Astrocyte (in vitro differentiated cells and primary cell): ENCODE results near the gene ZNF593. TPM values are rescaled to one million over a fixed set of nuclear protein-coding genes. Genes with fewer than 3 reads are reported as not detected.
A peak's percentile ranks its signal among the peaks of the same experiment; 100 is the strongest.

Source experiments
- DNase-seq: peaks from one replicate; pipeline ENCODE4 v3.0.0-alpha.2; 2010; ENCODE audit warnings: low read depth
- FAIRE-seq: peaks from 2 replicates; lab custom pipeline; 2011; peaks lifted over from hg19 to GRCh38; lab: Jason Lieb, UNC
- H2AFZ ChIP-seq: 2 replicates; pipeline ENCODE4 v1.6.0; 2012; ENCODE audit warnings: low read depth, low read length, inconsistent platforms
- H3K27ac ChIP-seq: 2 replicates; pipeline ENCODE4 v1.5.1; 2011; ENCODE audit warnings: low read depth, low read length, inconsistent platforms
- H3K27me3 ChIP-seq: 2 replicates; pipeline ENCODE4 v1.6.0; 2011; ENCODE audit warnings: low read length, inconsistent platforms; ENCODE audit not compliant: insufficient read depth
- H3K36me3 ChIP-seq: 2 replicates; pipeline ENCODE4 v1.5.1; 2011; ENCODE audit warnings: low read length, inconsistent platforms; ENCODE audit not compliant: insufficient read depth
- H3K4me1 ChIP-seq: 2 replicates; pipeline ENCODE4 v1.5.1; 2011; ENCODE audit warnings: low read length, inconsistent platforms; ENCODE audit not compliant: insufficient read depth
- H3K4me2 ChIP-seq: 2 replicates; pipeline ENCODE4 v1.6.0; 2012; ENCODE audit warnings: low read length, inconsistent platforms
- H3K4me3 ChIP-seq: 2 replicates; pipeline ENCODE4 v1.5.1; 2011; ENCODE audit warnings: low read depth, mild to moderate bottlenecking, low read length, inconsistent platforms; ENCODE audit not compliant: insufficient read depth
- H3K79me2 ChIP-seq: 2 replicates; pipeline ENCODE4 v1.6.0; 2012; ENCODE audit warnings: mild to moderate bottlenecking, low read length, inconsistent platforms; ENCODE audit not compliant: insufficient read depth
- H3K9ac ChIP-seq: 2 replicates; pipeline ENCODE4 v1.6.0; 2012; ENCODE audit warnings: mild to moderate bottlenecking, low read length, inconsistent platforms
- H3K9me3 ChIP-seq: 2 replicates; pipeline ENCODE4 v1.5.1; 2012; ENCODE audit warnings: low read depth, mild to moderate bottlenecking, low read length, inconsistent platforms; ENCODE audit not compliant: insufficient read depth
- H4K20me1 ChIP-seq: 2 replicates; pipeline ENCODE4 v1.6.0; 2012; ENCODE audit warnings: low read length, inconsistent platforms; ENCODE audit not compliant: insufficient read depth
- H3K27ac Mint-ChIP-seq: one replicate; pipeline ENCODE4 v1.8.0; 2021; ENCODE audit warnings: mild to moderate bottlenecking, mixed read lengths; ENCODE audit not compliant: unreplicated experiment
- H3K27me3 Mint-ChIP-seq: one replicate; pipeline ENCODE4 v1.8.0; 2021; ENCODE audit warnings: low read depth, mixed read lengths; ENCODE audit not compliant: unreplicated experiment
- H3K36me3 Mint-ChIP-seq: one replicate; pipeline ENCODE4 v1.8.0; 2021; ENCODE audit warnings: low read depth, mixed read lengths; ENCODE audit not compliant: unreplicated experiment
- H3K4me1 Mint-ChIP-seq: one replicate; pipeline ENCODE4 v1.8.0; 2021; ENCODE audit warnings: low read depth, mixed read lengths; ENCODE audit not compliant: unreplicated experiment
- H3K4me3 Mint-ChIP-seq: one replicate; pipeline ENCODE4 v1.8.0; 2021; ENCODE audit warnings: mild to moderate bottlenecking, moderate library complexity, mixed read lengths; ENCODE audit not compliant: unreplicated experiment
- H3K9me3 Mint-ChIP-seq: one replicate; pipeline ENCODE4 v1.8.0; 2021; ENCODE audit warnings: mild to moderate bottlenecking, mixed read lengths; ENCODE audit not compliant: unreplicated experiment
- CTCF ChIP-seq: IDR thresholded peaks from 2 replicates; pipeline ENCODE4 v1.5.1; 2011; ENCODE audit warnings: low read depth, mild to moderate bottlenecking, inconsistent platforms, low read length, moderate library complexity; ENCODE audit not compliant: insufficient read depth
- EZH2 ChIP-seq: IDR thresholded peaks from 2 replicates; pipeline ENCODE4 v1.6.1; 2012; ENCODE audit warnings: mild to moderate bottlenecking, low read length, inconsistent platforms; ENCODE audit not compliant: insufficient read depth
- total RNA-seq: library from RNA; stranded (reverse); gene quantifications from 2 replicates; pipeline ENCODE4 v1.2.1, GENCODE V29; 2021

Gene ZNF593
- total RNA-seq, 1 donor from 2014 or later = 34.4 TPM

DNA sequence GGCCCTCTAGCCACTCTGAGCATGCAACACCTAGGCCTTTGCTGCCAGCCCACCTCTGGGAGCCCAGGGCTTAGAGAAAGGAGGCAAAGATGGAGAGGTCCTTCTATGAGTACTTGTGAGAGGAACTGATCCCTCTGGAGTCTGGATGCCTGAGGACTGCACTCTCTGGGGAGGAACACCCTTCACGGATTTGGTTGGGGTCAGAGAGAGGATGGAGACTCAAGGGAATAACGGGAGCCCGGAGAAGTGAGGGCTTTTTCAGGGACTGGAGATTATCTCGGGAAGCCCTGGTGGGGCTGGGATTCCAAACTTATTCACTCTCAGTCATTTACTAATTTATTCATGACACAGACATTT, 532 bp upstream of the ZNF593 start:
- Histone ChIP-seq H3K4me1 (peaks cover 20% of the 10 kb centered on the region), H3K36me3 (no peaks in the 10 kb centered on the region), H3K27ac (no peak overlapping the region), H3K27me3 (no peaks in the 10 kb centered on the region), H3K79me2 (peaks cover 20% of the 10 kb centered on the region), H3K9me3 (no peaks in the 10 kb centered on the region), H4K20me1 (no peaks in the 10 kb centered on the region), H3K4me3 (peak overlapping the region; percentile 68), H3K9ac (peak overlapping the region; percentile 94), H3K4me2 (peak overlapping the region; percentile 88), H2AFZ (peak overlapping the region; percentile 96)
- no peaks in the 10 kb centered on the region for H3K9me3 Mint-ChIP-seq
- DNase-seq = no peak
- H3K4me3 Mint-ChIP-seq = peak overlapping the region; percentile 89
- TF ChIP-seq EZH2 (no peak), CTCF (no peak)
- no peaks in the 10 kb centered on the region for H3K27me3 Mint-ChIP-seq
- H3K4me1 Mint-ChIP-seq = peaks cover 6% of the 10 kb centered on the region
- H3K36me3 Mint-ChIP-seq = no peaks in the 10 kb centered on the region
- H3K27ac Mint-ChIP-seq = no peak overlapping the region
- FAIRE-seq = no peak

GRCh38 chr1:26170472-26170821, 739 bp downstream of the ZNF593 start:
- no peak for FAIRE-seq
- Histone ChIP-seq H3K9ac (peak overlapping the region; percentile 94), H3K36me3 (no peaks in the 10 kb centered on the region), H3K27ac (peak overlapping the region; percentile 74), H3K79me2 (peaks cover 20% of the 10 kb centered on the region), H3K27me3 (no peaks in the 10 kb centered on the region), H3K9me3 (no peaks in the 10 kb centered on the region), H3K4me1 (peaks cover 13% of the 10 kb centered on the region), H4K20me1 (no peaks in the 10 kb centered on the region), H2AFZ (peak overlapping the region; percentile 96), H3K4me3 (peak overlapping the region; percentile 68), H3K4me2 (peak overlapping the region; percentile 88)
- no peaks in the 10 kb centered on the region for H3K9me3 Mint-ChIP-seq
- TF ChIP-seq CTCF = no peak
- TF ChIP-seq EZH2 = no peak
- H3K27me3 Mint-ChIP-seq = no peaks in the 10 kb centered on the region
- DNase-seq = no peak
- H3K4me3 Mint-ChIP-seq = peak overlapping the region; percentile 89
- H3K36me3 Mint-ChIP-seq = no peaks in the 10 kb centered on the region
- H3K4me1 Mint-ChIP-seq = no peaks in the 10 kb centered on the region
- no peak overlapping the region for H3K27ac Mint-ChIP-seq

DNA sequence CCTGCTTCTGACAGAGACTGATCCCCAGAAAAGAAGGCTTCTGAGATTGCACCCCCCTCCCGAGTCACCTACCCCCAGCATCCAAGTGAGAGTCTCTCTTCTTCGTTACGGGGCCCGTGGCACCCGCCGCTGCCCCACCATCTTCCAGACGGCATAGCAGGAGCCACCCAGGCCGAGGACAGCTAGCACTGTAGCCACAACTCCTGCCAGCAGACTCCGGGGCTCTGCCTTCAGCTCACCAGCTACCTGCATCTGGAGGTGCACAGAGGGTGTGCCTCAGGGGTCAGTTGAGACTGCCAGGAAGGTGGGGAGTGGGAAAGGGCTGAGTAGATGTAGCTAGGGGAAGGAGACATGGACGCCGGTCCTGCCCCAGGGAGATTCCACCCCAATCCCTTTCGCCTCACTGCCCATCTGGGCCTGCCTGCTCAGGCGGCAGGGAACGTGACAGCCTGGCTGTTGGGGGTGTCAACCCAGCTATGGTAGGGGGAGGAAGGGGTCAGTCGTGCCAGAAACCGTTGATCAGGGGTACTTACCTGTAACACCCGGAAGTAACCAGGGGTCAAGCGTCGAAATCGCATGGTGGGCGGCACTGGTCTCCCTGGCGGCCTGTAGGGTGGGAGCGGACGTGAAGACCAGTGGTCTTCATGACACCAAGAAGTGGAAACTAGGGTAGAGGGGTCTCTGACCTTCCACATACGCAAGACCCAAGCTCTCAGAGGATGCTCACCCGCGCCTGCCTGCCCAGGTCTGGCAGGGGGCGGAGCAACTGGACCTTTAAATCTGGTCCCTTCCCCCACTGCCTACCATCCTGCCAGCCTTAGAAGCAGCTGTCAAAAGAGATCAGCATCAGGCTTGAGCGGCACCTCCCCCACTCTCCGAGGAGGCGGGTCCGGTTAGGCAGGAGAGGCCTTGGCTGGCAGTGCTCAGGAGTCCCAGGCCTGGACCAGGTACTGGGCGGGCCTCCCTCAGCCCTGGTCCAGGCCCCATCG, 1.7 kb downstream of the ZNF593 start, which contains the start of gene ZNF593OS:
ZNF593OS (minus strand) TSS at position 749 of the 989 bp plus-strand sequence; CDS start at position 578, 171 bp downstream.
- H3K4me1 Mint-ChIP-seq = no peaks in the 10 kb centered on the region
- Histone ChIP-seq H3K4me2 (peak within 1 kb of the TSS; percentile 88), H3K79me2 (peaks cover 20% of the 10 kb centered on the region), H3K4me1 (peaks cover 13% of the 10 kb centered on the region), H3K36me3 (no peaks in the 10 kb centered on the region), H3K4me3 (peak within 1 kb of the TSS; percentile 68), H3K9me3 (no peaks in the 10 kb centered on the region), H4K20me1 (no peaks in the 10 kb centered on the region), H2AFZ (no peak within 1 kb of the TSS), H3K27ac (no peak within 1 kb of the TSS), H3K9ac (peak within 1 kb of the TSS; percentile 94), H3K27me3 (no peaks in the 10 kb centered on the region)
- no peaks in the 10 kb centered on the region for H3K9me3 Mint-ChIP-seq
- no peaks in the 10 kb centered on the region for H3K27me3 Mint-ChIP-seq
- DNase-seq (no peak), FAIRE-seq (no peak)
- TF ChIP-seq CTCF = no peak
- H3K4me3 Mint-ChIP-seq = peak within 1 kb of the TSS; percentile 89
- H3K36me3 Mint-ChIP-seq = no peaks in the 10 kb centered on the region
- no peak within 1 kb of the TSS for H3K27ac Mint-ChIP-seq
